Ishikawa (cell line): ENCODE measurements around the gene STAG2.

Experiments
- MAX ChIP-seq: IDR thresholded peaks from 2 replicates; pipeline ENCODE4 v1.6.1; 2012
- TAF1 ChIP-seq: IDR thresholded peaks from 2 replicates; pipeline ENCODE4 v1.6.1; 2012; ENCODE audit warnings: low read depth, mild to moderate bottlenecking

DNA sequence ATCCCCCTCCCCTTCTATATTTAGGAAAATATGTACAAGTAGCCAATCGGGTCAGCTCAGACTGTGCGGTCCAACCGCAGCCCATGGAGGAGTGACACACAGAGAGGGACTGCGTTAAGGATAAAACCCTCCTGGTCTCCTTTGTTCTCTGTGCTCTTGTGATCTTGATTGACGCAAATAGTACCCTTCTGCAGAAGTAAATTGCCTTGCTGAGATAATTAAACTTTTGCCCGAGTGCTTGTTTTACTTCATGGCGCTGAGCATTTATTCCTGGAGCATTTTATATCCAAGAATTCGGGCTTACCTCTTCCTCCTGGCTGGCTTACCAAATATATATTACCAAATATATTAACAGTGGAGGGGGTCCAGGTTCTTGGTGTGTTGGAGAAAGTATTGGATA, 184.2 kb downstream of the STAG2 start:
- TF ChIP-seq MAX (no peak), TAF1 (no peak)
